ENCODE results near the gene AFDN.

Gene AFDN

DNA sequence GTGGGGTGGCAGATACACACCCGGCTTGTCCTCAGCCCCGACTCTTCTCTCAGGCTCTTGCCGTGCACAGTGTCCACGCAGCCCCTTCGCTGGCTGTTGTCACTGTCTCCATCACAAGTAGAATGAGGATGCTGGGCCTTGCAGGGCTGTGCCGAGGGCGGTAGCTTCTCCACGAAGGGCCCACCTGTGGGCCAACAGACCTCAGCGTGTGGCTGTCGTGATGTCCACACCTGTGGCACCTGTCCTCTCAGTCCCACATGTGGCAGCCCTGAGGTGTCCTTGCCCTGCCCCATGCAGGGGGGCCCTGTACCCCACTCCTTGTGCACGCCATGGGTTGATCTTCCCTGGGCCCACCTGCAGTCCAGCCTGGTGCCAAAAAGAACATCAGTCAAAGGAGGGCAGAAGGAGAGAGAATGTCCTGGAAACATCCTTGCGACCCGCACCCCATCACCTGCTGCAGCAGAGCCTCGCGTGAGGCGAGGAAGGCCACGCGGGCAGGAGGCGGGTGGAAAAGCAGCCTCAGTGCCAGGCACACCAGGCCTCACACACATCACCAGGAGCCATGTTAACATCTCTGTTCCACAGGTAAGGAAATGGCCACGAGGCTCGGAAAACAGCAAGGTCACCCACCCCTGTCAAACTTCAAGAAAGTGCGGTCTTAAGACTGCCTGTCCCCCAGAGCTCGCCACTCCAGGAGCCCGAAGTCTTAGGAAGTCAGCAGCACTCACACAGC, 22.3 kb upstream of the AFDN start:
- Histone ChIP-seq H3K27me3 (replicated peaks; ENCODE audit: insufficient read depth, low read length) (no peaks in the 10 kb centered on the region; the same call in 1 of the 2 replicates), H4K20me1 (ENCODE audit: insufficient read depth, low read length) (no peaks in the 10 kb centered on the region), H3F3A (ENCODE audit: insufficient read depth, low read length) (no peaks in the 10 kb centered on the region), H3K4me1 (ENCODE audit: low read length) (no peaks in the 10 kb centered on the region), H3K27ac (ENCODE audit: low read length) (no peak overlapping the region), H3K9me3 (replicated peaks; ENCODE audit: insufficient read depth, low read length) (no peaks in the 10 kb centered on the region), H2AFZ (ENCODE audit: low read length) (no peak overlapping the region), H3K36me3 (replicated peaks; ENCODE audit: insufficient read depth, low read length) (no peaks in the 10 kb centered on the region), H3K4me2 (ENCODE audit: low read depth, low read length) (no peak overlapping the region), H3K9me2 (replicated peaks; ENCODE audit: insufficient read depth, low read length) (no peaks in the 10 kb centered on the region), H3K4me3 (ENCODE audit: low read length) (no peak overlapping the region), H3K79me2 (ENCODE audit: low read length) (no peaks in the 10 kb centered on the region), H3K9ac (ENCODE audit: low read length) (no peak overlapping the region)
- no peak for DNase-seq
- TF ChIP-seq EZH2 (optimal IDR thresholded peaks at IDR 0.05; ENCODE audit: low read depth, low read length) (no peak), EZH2phosphoT487 (IDR thresholded peaks at IDR 0.05; ENCODE audit: low read length) (no peak)
- TF ChIP-seq, protein P1, sequence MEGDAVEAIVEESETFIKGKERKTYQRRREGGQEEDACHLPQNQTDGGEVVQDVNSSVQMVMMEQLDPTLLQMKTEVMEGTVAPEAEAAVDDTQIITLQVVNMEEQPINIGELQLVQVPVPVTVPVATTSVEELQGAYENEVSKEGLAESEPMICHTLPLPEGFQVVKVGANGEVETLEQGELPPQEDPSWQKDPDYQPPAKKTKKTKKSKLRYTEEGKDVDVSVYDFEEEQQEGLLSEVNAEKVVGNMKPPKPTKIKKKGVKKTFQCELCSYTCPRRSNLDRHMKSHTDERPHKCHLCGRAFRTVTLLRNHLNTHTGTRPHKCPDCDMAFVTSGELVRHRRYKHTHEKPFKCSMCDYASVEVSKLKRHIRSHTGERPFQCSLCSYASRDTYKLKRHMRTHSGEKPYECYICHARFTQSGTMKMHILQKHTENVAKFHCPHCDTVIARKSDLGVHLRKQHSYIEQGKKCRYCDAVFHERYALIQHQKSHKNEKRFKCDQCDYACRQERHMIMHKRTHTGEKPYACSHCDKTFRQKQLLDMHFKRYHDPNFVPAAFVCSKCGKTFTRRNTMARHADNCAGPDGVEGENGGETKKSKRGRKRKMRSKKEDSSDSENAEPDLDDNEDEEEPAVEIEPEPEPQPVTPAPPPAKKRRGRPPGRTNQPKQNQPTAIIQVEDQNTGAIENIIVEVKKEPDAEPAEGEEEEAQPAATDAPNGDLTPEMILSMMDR (IDR thresholded peaks at IDR 0.05; ENCODE audit: low read length): no peak

DNA sequence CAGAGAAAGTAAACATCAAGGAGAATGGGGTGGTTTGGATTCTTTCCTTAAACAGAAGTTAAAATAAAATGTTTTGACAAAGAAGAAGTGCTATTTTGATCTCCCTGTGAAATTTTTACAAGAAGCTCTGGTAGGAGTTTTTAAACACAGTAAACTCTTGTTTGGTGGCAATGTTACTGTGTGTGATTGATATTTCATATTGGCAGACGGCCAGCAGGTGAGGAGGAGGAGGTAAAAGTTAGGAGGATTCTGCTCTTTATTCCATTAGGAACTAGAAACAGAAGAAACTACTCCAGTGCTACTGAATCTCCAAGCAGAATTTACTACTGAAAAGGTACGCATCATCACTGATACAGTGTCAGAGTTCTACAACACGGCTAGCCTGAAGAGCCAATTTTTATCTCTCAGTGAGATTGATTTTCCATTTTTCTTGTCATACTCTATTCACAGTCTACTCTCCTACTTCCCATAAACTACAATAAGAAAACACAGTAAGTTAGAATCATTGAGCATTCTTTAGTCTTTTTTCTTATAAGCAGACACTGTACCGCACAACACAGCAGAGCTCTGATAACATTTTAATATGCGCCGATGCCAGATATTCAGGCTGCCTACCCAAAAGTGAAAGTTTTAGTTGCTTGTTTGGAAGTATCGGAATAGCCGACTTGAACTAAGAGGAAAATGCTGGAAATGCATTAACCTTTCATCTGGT, 21.2 kb upstream of the AFDN start:
- H3K9me3 ChIP-seq (replicated peaks; ENCODE audit: insufficient read depth, low read length): no peaks in the 10 kb centered on the region
- H3K4me3 ChIP-seq (ENCODE audit: low read length): no peak overlapping the region
- H2AFZ ChIP-seq (ENCODE audit: low read length): no peak overlapping the region
- no peaks in the 10 kb centered on the region for H3K9me2 ChIP-seq (replicated peaks; ENCODE audit: insufficient read depth, low read length)
- no peaks in the 10 kb centered on the region for H4K20me1 ChIP-seq (ENCODE audit: insufficient read depth, low read length)
- TF ChIP-seq, protein P1 (IDR thresholded peaks at IDR 0.05; ENCODE audit: low read length): no peak
- TF ChIP-seq EZH2 (optimal IDR thresholded peaks at IDR 0.05; ENCODE audit: low read depth, low read length) (no peak), EZH2phosphoT487 (IDR thresholded peaks at IDR 0.05; ENCODE audit: low read length) (no peak)
- no peak overlapping the region for H3K27ac ChIP-seq (ENCODE audit: low read length)
- H3K4me1 ChIP-seq (ENCODE audit: low read length): no peaks in the 10 kb centered on the region
- H3K79me2 ChIP-seq (ENCODE audit: low read length): no peaks in the 10 kb centered on the region
- no peaks in the 10 kb centered on the region for H3K36me3 ChIP-seq (replicated peaks; ENCODE audit: insufficient read depth, low read length)
- DNase-seq: no peak
- no peaks in the 10 kb centered on the region for H3F3A ChIP-seq (ENCODE audit: insufficient read depth, low read length)
- no peak overlapping the region for H3K9ac ChIP-seq (ENCODE audit: low read length)
- no peaks in the 10 kb centered on the region; the same call in 1 of the 2 replicates for H3K27me3 ChIP-seq (replicated peaks; ENCODE audit: insufficient read depth, low read length)
- no peak overlapping the region for H3K4me2 ChIP-seq (ENCODE audit: low read depth, low read length)

DNA sequence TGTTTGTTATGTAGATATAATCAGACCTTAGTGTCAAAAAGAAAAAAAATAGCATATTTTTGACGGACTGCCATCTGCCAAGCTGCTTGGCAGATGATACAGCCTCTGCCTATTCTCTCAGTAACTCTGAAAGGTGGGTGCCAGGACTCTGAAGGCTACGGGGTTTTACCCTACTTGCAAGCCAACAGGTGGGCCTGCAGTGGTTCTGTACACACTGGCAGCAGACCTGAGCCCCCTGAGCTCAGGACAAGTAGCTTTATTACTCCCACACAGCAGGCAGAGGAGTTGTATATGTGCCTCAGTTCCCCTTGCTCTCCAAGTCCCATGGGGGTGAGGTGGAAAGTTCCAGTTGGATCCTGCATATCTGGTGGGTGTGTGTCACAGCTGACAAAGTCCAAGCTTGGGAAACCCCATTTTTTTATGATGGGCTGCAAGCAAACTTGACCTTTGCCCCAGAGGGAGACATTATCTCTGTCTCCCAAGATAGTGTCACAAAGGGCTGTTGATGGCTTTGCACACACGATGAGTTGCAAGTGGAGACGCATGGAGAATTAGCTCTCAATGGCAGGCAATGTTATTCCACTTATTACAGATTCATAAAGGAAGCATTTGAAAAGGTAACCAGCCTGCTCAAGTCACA, 20.5 kb upstream of the AFDN start:
- H3K9ac ChIP-seq (ENCODE audit: low read length): no peak overlapping the region
- no peaks in the 10 kb centered on the region for H3K9me2 ChIP-seq (replicated peaks; ENCODE audit: insufficient read depth, low read length)
- H3K27me3 ChIP-seq (replicated peaks; ENCODE audit: insufficient read depth, low read length): no peaks in the 10 kb centered on the region; the same call in 1 of the 2 replicates
- no peaks in the 10 kb centered on the region for H3K4me1 ChIP-seq (ENCODE audit: low read length)
- no peak overlapping the region for H2AFZ ChIP-seq (ENCODE audit: low read length)
- H3K9me3 ChIP-seq (replicated peaks; ENCODE audit: insufficient read depth, low read length): no peaks in the 10 kb centered on the region
- H4K20me1 ChIP-seq (ENCODE audit: insufficient read depth, low read length): no peaks in the 10 kb centered on the region
- no peak overlapping the region for H3K4me3 ChIP-seq (ENCODE audit: low read length)
- H3K79me2 ChIP-seq (ENCODE audit: low read length): no peaks in the 10 kb centered on the region
- no peak for DNase-seq
- H3K36me3 ChIP-seq (replicated peaks; ENCODE audit: insufficient read depth, low read length): no peaks in the 10 kb centered on the region
- H3K4me2 ChIP-seq (ENCODE audit: low read depth, low read length): no peak overlapping the region
- H3F3A ChIP-seq (ENCODE audit: insufficient read depth, low read length): no peaks in the 10 kb centered on the region
- no peak for TF ChIP-seq EZH2 (optimal IDR thresholded peaks at IDR 0.05; ENCODE audit: low read depth, low read length)
- no peak for TF ChIP-seq EZH2phosphoT487 (IDR thresholded peaks at IDR 0.05; ENCODE audit: low read length)
- TF ChIP-seq, protein P1 (IDR thresholded peaks at IDR 0.05; ENCODE audit: low read length): no peak
- H3K27ac ChIP-seq (ENCODE audit: low read length): no peak overlapping the region

Measured in MM.1S (cell line).